Duodenal mucosa (tissue), 2 donors: ENCODE measurements around the gene SETBP1.

Source experiments
- H3K27ac ChIP-seq: one replicate; pipeline ENCODE4 v1.7.0; 2013; ENCODE audit warnings: low read depth, low read length
- H3K27me3 ChIP-seq, 2 donors: one replicate each; pipeline ENCODE4 v1.7.0; 2013; ENCODE audit warnings: low read length in 2 of 2, control low read depth in 1 of 2; ENCODE audit not compliant: insufficient read depth in 2 of 2, control insufficient read depth in 1 of 2
- H3K36me3 ChIP-seq, 2 donors: one replicate each; pipeline ENCODE4 v1.7.0; 2013; ENCODE audit warnings: low read length in 2 of 2, control low read depth in 1 of 2; ENCODE audit not compliant: insufficient read depth in 2 of 2, control insufficient read depth in 1 of 2
- H3K4me1 ChIP-seq, 2 donors: one replicate each; pipeline ENCODE4 v1.7.0; 2013; ENCODE audit warnings: low read length in 2 of 2, control low read depth in 1 of 2; ENCODE audit not compliant: insufficient read depth in 2 of 2, control insufficient read depth in 1 of 2
- H3K4me3 ChIP-seq, 2 donors: one replicate each; pipeline ENCODE4 v1.7.0; 2013; ENCODE audit warnings: low read length in 2 of 2, low read depth in 1 of 2
- H3K9ac ChIP-seq, 2 donors: one replicate each; pipeline ENCODE4 v1.7.0; 2013; ENCODE audit warnings: low read length in 2 of 2, low read depth in 1 of 2
- H3K9me3 ChIP-seq, 2 donors: one replicate each; pipeline ENCODE4 v1.7.0; 2013; ENCODE audit warnings: low read length in 2 of 2, control low read depth in 1 of 2; ENCODE audit not compliant: control insufficient read depth in 1 of 2

Gene SETBP1

GRCh38 chr18:44816477-44816876 lies 135.8 kb downstream of the SETBP1 start:
- Histone ChIP-seq H3K4me3 (no peak overlapping the region), H3K9me3 (no peaks in the 10 kb centered on the region), H3K4me1 (no peaks in the 10 kb centered on the region), H3K27me3 (no peaks in the 10 kb centered on the region), H3K27ac (no peak overlapping the region), H3K36me3 (no peaks in the 10 kb centered on the region), H3K9ac (no peak overlapping the region)

GRCh38 chr18:44817831-44818473 lies 137.3 kb downstream of the SETBP1 start:
- no peaks in the 10 kb centered on the region for H3K36me3 ChIP-seq
- no peaks in the 10 kb centered on the region for H3K27me3 ChIP-seq
- peak overlapping the region; percentile 24 for H3K27ac ChIP-seq
- H3K4me1 ChIP-seq: no peaks in the 10 kb centered on the region
- H3K9ac ChIP-seq: no peak overlapping the region
- H3K4me3 ChIP-seq: no peak overlapping the region
- no peaks in the 10 kb centered on the region for H3K9me3 ChIP-seq

GRCh38 chr18:44818668-44819403 lies 138.1 kb downstream of the SETBP1 start:
- H3K27me3 ChIP-seq: no peaks in the 10 kb centered on the region
- no peaks in the 10 kb centered on the region for H3K36me3 ChIP-seq
- H3K27ac ChIP-seq: no peak overlapping the region
- H3K4me3 ChIP-seq: no peak overlapping the region
- H3K4me1 ChIP-seq: no peaks in the 10 kb centered on the region
- H3K9me3 ChIP-seq: no peaks in the 10 kb centered on the region
- H3K9ac ChIP-seq: no peak overlapping the region

- no peak overlapping the region for H3K4me3 ChIP-seq
- H3K36me3 ChIP-seq: no peaks in the 10 kb centered on the region
- H3K27ac ChIP-seq: no peak overlapping the region
- H3K27me3 ChIP-seq: no peaks in the 10 kb centered on the region
- H3K4me1 ChIP-seq: peaks cover 0 to 3% of the 10 kb centered on the region in 2 donors
- no peaks in the 10 kb centered on the region for H3K9me3 ChIP-seq
- H3K9ac ChIP-seq: no peak overlapping the region
Measured at GRCh38 chr18:44819944-44820510, 139.3 kb downstream of the SETBP1 start.

GRCh38 chr18:44821924-44822323 lies 141.2 kb downstream of the SETBP1 start:
- H3K9ac ChIP-seq: no peak overlapping the region
- H3K36me3 ChIP-seq: no peaks in the 10 kb centered on the region
- peaks cover 11% of the 10 kb centered on the region in 2 donors for H3K4me1 ChIP-seq
- no peak overlapping the region for H3K4me3 ChIP-seq
- no peaks in the 10 kb centered on the region for H3K27me3 ChIP-seq
- H3K27ac ChIP-seq: no peak overlapping the region
- H3K9me3 ChIP-seq: no peaks in the 10 kb centered on the region

- Histone ChIP-seq H3K27me3 (no peaks in the 10 kb centered on the region), H3K9me3 (no peaks in the 10 kb centered on the region), H3K4me3 (no peak overlapping the region), H3K9ac (no peak overlapping the region), H3K27ac (no peak overlapping the region), H3K36me3 (no peaks in the 10 kb centered on the region), H3K4me1 (peaks cover 11 to 13% of the 10 kb centered on the region in 2 donors)
Measured at GRCh38 chr18:44823286-44823685, 142.6 kb downstream of the SETBP1 start.

GRCh38 chr18:44823782-44824181 lies 143.1 kb downstream of the SETBP1 start:
- no peak overlapping the region for H3K4me3 ChIP-seq
- H3K9me3 ChIP-seq: no peaks in the 10 kb centered on the region
- no peaks in the 10 kb centered on the region for H3K27me3 ChIP-seq
- peaks cover 11 to 13% of the 10 kb centered on the region in 2 donors for H3K4me1 ChIP-seq
- no peak overlapping the region for H3K27ac ChIP-seq
- H3K9ac ChIP-seq: no peak overlapping the region
- H3K36me3 ChIP-seq: no peaks in the 10 kb centered on the region

GRCh38 chr18:44824884-44825283 lies 144.2 kb downstream of the SETBP1 start:
- Histone ChIP-seq H3K4me1 (peaks cover 11 to 13% of the 10 kb centered on the region in 2 donors), H3K9me3 (no peaks in the 10 kb centered on the region), H3K9ac (no peak overlapping the region), H3K27ac (no peak overlapping the region), H3K27me3 (no peaks in the 10 kb centered on the region), H3K4me3 (no peak overlapping the region), H3K36me3 (no peaks in the 10 kb centered on the region)

- no peak overlapping the region for H3K4me3 ChIP-seq
Measured at GRCh38 chr18:44826418-44827259, 146.0 kb downstream of the SETBP1 start.

GRCh38 chr18:44828080-44828479 lies 147.4 kb downstream of the SETBP1 start:
- H3K9ac ChIP-seq: no peak overlapping the region
- H3K9me3 ChIP-seq: no peaks in the 10 kb centered on the region
- H3K27ac ChIP-seq: no peak overlapping the region
- no peaks in the 10 kb centered on the region for H3K27me3 ChIP-seq
- H3K4me3 ChIP-seq: no peak overlapping the region
- no peaks in the 10 kb centered on the region for H3K36me3 ChIP-seq
- H3K4me1 ChIP-seq: peaks cover 11 to 13% of the 10 kb centered on the region in 2 donors

More at GRCh38 chr18:44826418-44827259, 146.0 kb downstream of the SETBP1 start:
- Histone ChIP-seq H3K4me1 (peaks cover 11 to 13% of the 10 kb centered on the region in 2 donors), H3K9ac (no peak overlapping the region), H3K36me3 (no peaks in the 10 kb centered on the region), H3K27me3 (no peaks in the 10 kb centered on the region), H3K27ac (peak overlapping the region; percentile 63), H3K9me3 (no peaks in the 10 kb centered on the region)
